Peyer's patch (tissue), 4 donors: ENCODE data around the gene SH3PXD2B.

ENCODE experiments used
- CTCF ChIP-seq, 6 experiments: fragments of 450-650 bp in 4 of 6; fragments of 200-600 bp in 2 of 6; sonication (generic) in 1 of 6; IDR thresholded peaks; one replicate each; pipeline ENCODE4 v1.5.1; 2017 to 2019; ENCODE audit warnings: antibody characterized with exemption in 6 of 6, mild to moderate bottlenecking in 3 of 6, moderate library complexity in 1 of 6
- POLR2A ChIP-seq, 2 donors: fragments of 450-650 bp; IDR thresholded peaks; one replicate each; pipeline ENCODE4 v1.5.1; 2017; ENCODE audit warnings: antibody characterized with exemption in 2 of 2, mild to moderate bottlenecking in 2 of 2, moderate library complexity in 2 of 2

GRCh38 chr5:172494630-172495505 is 40.5 kb upstream of the SH3PXD2B start:
- TF ChIP-seq CTCF (IDR thresholded peaks at IDR 0.05) = no peak
- TF ChIP-seq POLR2A (IDR thresholded peaks at IDR 0.05) = no peak
